ENCODE measurements around the gene TOP3B. TPM values are rescaled to one million over a fixed set of nuclear protein-coding genes. Genes with fewer than 3 reads are reported as not detected.

The TOP3B gene
- total RNA-seq, 4 donors from 2014 or later, result 28.2 to 113 (median 35.1) TPM

DNA sequence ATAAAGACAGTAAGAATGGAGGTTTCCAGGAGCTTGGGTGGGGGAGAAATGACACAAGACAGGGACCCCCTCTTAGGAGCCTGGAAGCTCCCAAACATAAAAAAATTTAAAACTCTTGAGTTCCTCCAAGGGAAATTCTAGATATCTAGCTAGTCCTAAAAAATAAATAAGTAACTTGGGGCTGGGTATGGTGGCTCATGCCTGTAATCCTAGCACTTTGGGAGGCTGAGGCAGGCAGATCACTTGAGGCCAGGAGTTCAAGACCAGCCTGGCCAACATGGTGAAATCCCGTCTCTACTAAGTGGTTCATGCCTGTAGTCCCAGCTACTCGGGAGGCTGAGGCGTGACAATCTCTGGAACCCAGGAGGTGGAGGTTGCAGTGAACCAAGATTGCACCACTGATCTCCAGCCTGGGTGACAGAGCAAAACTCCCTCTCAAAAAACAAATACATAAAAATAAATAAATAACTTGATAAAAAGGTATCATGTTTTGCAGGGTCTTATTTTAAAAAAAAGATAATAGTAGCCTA is 20.0 kb upstream of the TOP3B start:
- 90% methylated on average over 3 of the region's 3 CpGs for WGBS
- Histone ChIP-seq H3K27ac (no peak overlapping the region), H3K9me3 (no peaks in the 10 kb centered on the region), H3K27me3 (no peaks in the 10 kb centered on the region), H3K4me1 (no peaks in the 10 kb centered on the region), H3K36me3 (no peaks in the 10 kb centered on the region), H3K4me3 (no peak overlapping the region)
- TF ChIP-seq POLR2AphosphoS5 (IDR thresholded peaks at IDR 0.05) (no peak), EP300 (IDR thresholded peaks at IDR 0.05) (no peak), POLR2A (IDR thresholded peaks at IDR 0.05) (no peak)
- TF ChIP-seq, protein P1, sequence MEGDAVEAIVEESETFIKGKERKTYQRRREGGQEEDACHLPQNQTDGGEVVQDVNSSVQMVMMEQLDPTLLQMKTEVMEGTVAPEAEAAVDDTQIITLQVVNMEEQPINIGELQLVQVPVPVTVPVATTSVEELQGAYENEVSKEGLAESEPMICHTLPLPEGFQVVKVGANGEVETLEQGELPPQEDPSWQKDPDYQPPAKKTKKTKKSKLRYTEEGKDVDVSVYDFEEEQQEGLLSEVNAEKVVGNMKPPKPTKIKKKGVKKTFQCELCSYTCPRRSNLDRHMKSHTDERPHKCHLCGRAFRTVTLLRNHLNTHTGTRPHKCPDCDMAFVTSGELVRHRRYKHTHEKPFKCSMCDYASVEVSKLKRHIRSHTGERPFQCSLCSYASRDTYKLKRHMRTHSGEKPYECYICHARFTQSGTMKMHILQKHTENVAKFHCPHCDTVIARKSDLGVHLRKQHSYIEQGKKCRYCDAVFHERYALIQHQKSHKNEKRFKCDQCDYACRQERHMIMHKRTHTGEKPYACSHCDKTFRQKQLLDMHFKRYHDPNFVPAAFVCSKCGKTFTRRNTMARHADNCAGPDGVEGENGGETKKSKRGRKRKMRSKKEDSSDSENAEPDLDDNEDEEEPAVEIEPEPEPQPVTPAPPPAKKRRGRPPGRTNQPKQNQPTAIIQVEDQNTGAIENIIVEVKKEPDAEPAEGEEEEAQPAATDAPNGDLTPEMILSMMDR (IDR thresholded peaks at IDR 0.05), result no peak
- no peak for DNase-seq (ENCODE audit: low spot score in 2 of 2)

DNA sequence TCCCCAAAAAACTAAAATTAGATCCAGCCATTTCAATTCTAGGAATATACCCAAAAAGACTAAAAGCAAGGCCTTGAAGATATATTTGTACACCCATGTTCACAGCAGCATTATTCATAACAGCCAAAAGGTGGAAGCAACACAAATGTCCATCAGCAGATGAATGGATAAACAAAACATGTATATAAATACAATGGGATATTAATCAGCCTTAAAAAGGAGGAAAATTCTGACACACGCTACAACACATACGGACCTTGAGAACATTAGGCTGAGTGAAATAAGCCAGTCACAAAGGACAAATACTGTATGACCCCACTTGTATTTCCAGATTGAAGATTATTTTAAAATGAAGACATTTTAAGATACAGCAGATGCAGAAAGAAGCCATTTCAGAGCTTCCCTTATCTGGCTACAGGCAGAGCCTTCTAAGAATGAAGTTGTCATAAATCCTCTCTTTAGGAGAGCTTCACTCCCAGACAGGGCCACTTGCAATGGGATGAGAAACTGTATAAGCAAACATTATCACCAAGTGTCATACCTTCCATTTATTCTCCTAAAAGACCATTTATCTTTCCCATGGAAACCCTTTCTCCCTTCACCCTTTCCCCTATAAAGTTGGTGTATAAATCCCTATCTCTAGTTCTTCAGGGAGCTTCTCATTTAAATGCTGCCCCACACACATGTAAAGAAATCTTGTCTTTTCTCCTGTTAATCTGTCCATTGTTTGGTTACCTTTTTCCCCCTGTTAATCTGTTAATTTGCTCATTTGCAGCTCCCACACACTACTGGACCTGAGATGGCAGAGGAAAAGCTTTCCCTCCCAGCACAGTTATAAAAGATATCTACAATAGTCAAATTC is 19.3 kb upstream of the TOP3B start:
- 94% methylated on average over 2 of the region's 2 CpGs for WGBS

DNA sequence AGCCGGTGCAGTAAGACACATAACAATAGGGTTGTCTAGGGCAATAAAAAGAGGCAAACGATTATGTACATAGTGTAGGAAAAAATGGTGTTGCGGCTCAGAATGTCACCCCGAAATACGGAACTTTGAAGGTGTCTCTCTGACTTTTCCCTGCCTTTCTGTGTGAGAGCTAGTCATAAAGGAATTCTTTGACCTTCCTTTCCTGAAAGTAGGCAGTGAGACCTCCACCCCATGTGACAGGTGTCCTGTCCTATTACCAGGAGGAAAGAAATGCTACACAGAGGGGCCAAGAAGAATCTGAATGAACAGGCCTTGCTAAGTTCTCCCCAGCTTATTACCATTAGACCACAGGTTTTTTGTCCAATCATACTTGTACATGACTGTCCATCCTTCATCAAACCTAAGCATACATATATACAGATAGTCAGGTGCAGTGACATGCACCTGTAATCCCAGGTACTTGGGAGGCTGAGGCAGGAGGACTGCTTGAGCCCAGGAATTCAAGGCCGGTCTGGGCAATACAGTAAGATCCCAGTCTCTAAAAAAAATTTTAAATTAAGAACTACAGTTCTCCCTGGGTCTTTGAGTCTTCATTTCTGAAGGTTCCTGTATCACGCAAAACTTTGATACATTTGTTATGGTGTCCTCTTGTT is 16.1 kb upstream of the TOP3B start:
- H3K36me3 ChIP-seq, result no peaks in the 10 kb centered on the region
- no peak overlapping the region for H3K4me3 ChIP-seq
- no peaks in the 10 kb centered on the region for H3K9me3 ChIP-seq
- H3K4me1 ChIP-seq, result no peaks in the 10 kb centered on the region
- WGBS, result 86% methylated on average over 7 of the region's 7 CpGs
- no peak for TF ChIP-seq POLR2A (IDR thresholded peaks at IDR 0.05)
- TF ChIP-seq, protein P1 (IDR thresholded peaks at IDR 0.05), result no peak
- no peak for TF ChIP-seq EP300 (IDR thresholded peaks at IDR 0.05)
- TF ChIP-seq POLR2AphosphoS5 (IDR thresholded peaks at IDR 0.05), result no peak
- H3K27ac ChIP-seq, result no peak overlapping the region
- no peak for DNase-seq (ENCODE audit: low spot score in 2 of 2)
- no peaks in the 10 kb centered on the region for H3K27me3 ChIP-seq

More for the DNA sequence above, 19.3 kb upstream of the TOP3B start:
- Histone ChIP-seq H3K4me1 (no peaks in the 10 kb centered on the region), H3K36me3 (no peaks in the 10 kb centered on the region), H3K27me3 (no peaks in the 10 kb centered on the region), H3K9me3 (no peaks in the 10 kb centered on the region), H3K27ac (no peak overlapping the region), H3K4me3 (no peak overlapping the region)
- no peak for DNase-seq (ENCODE audit: low spot score in 2 of 2)
- no peak for TF ChIP-seq POLR2AphosphoS5 (IDR thresholded peaks at IDR 0.05)
- no peak for TF ChIP-seq POLR2A (IDR thresholded peaks at IDR 0.05)
- TF ChIP-seq EP300 (IDR thresholded peaks at IDR 0.05), result no peak
- TF ChIP-seq, protein P1 (IDR thresholded peaks at IDR 0.05), result no peak

DNA sequence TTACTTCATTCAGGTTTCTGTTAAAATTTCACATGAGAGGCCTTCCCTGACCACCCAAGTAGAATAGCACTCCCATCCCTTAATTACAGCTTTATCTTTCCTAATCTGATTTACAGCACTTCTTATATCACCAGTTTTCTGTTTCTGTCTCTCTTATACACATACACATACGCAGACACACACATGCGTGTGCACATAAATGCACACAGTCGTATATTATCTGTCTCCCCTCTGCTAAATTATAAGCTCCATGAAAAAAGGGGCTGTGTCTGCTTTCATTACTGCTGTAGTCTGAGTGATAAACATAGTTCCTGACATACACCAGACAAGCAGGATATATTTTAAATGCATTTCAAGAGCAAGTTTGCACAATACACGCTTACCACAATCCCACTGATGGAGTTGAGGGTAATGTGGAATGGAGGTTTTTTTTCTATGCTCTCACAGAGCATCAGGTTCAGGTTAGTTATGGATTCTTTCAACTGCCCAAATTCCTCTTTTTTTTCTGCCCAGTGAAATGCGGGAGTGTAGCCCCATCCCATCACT is 13.7 kb upstream of the TOP3B start:
- no peak for DNase-seq (ENCODE audit: low spot score in 2 of 2)
- no peaks in the 10 kb centered on the region for H3K9me3 ChIP-seq
- H3K4me3 ChIP-seq, result no peak overlapping the region
- H3K27me3 ChIP-seq, result no peaks in the 10 kb centered on the region
- no peaks in the 10 kb centered on the region for H3K4me1 ChIP-seq
- TF ChIP-seq POLR2AphosphoS5 (IDR thresholded peaks at IDR 0.05), result no peak
- TF ChIP-seq, protein P1 (IDR thresholded peaks at IDR 0.05), result no peak
- no peak for TF ChIP-seq POLR2A (IDR thresholded peaks at IDR 0.05)
- no peak for TF ChIP-seq EP300 (IDR thresholded peaks at IDR 0.05)
- WGBS, result 75% methylated on average over 5 of the region's 5 CpGs
- H3K27ac ChIP-seq, result no peak overlapping the region
- no peaks in the 10 kb centered on the region for H3K36me3 ChIP-seq

DNA sequence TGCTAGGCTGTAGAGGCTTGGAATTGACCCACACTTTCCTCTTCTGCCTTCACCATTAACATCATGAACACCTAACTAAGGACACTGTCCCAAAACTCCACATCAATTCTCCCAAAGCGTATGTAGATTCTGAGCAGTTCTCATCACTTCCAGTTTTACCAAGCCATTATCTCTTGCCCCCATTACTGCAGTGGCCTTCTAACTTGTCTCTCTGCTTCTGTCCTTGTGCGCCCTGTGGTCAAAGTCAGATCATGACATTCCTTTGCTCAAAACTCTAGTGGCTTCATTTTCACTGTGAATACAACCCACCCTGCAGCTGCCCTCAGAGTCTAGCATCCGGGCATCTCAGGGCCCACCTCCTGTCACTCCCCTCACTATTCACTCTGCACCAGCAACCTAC is 13.1 kb upstream of the TOP3B start:
- Histone ChIP-seq H3K9me3 (no peaks in the 10 kb centered on the region), H3K4me3 (no peak overlapping the region), H3K27ac (no peak overlapping the region), H3K4me1 (no peaks in the 10 kb centered on the region), H3K36me3 (no peaks in the 10 kb centered on the region), H3K27me3 (no peaks in the 10 kb centered on the region)
- 86% methylated on average over 3 of the region's 3 CpGs for WGBS
- TF ChIP-seq EP300 (IDR thresholded peaks at IDR 0.05), result no peak
- TF ChIP-seq, protein P1 (IDR thresholded peaks at IDR 0.05), result no peak
- DNase-seq (ENCODE audit: low spot score in 2 of 2), result no peak
